Endothelial cell of umbilical vein (primary cell): Measurements from ENCODE around the gene ST6GALNAC3. TPM values are rescaled to one million over a fixed set of nuclear protein-coding genes. Genes with fewer than 3 reads are reported as not detected.

Experiments
- BruUV-seq: library from RNA; stranded (reverse); fragments of 400-500 nt; replicated peaks from 2 replicates; lab custom pipeline; 2021; lab: Mats Ljungman, UMichigan
- CTCF ChIA-PET: fragments of 300-600, 350-600 bp; sonication (Branson Sonifier 250); formaldehyde crosslinking; loops from one replicate; lab custom pipeline; 2021; ENCODE audit warnings: antibody characterized with exemption, inconsistent platforms; lab: Charles Lee
- POLR2A ChIA-PET: fragments of 300-600, 350-600 bp; sonication (Branson Sonifier 250); formaldehyde crosslinking; loops from one replicate; lab custom pipeline; 2021; ENCODE audit warnings: antibody characterized with exemption, inconsistent platforms; lab: Charles Lee
- DNase-seq: peaks from one replicate; pipeline ENCODE4 v3.0.0-alpha.2; 2011; ENCODE audit warnings: low read depth, low spot score
- FAIRE-seq: peaks from 2 replicates; lab custom pipeline; 2011; peaks lifted over from hg19 to GRCh38; lab: Jason Lieb, UNC
- H2AFZ ChIP-seq: 2 replicates; pipeline ENCODE4 v1.6.0; 2012; ENCODE audit warnings: low read depth, low read length, control low read depth, inconsistent platforms
- H3K27ac ChIP-seq: 2 replicates; pipeline ENCODE4 v1.5.1; 2011; ENCODE audit warnings: low read depth, mild to moderate bottlenecking, control low read depth, low read length, moderate library complexity; ENCODE audit not compliant: insufficient read depth
- H3K27me3 ChIP-seq, 2 experiments: 2 replicates each; pipeline versions ENCODE4 v1.6.0 to v1.6.1; 2011; ENCODE audit warnings: low read length in 2 of 2, mixed read lengths in 1 of 2; ENCODE audit not compliant: control insufficient read depth in 2 of 2, insufficient read depth in 2 of 2
- H3K36me3 ChIP-seq, 2 experiments: 2 replicates in 1 of 2; 3 replicates in 1 of 2; pipeline ENCODE4 v1.5.1; 2011; ENCODE audit warnings: low read length in 2 of 2, mild to moderate bottlenecking in 1 of 2, moderate library complexity in 1 of 2; ENCODE audit not compliant: control insufficient read depth in 2 of 2, insufficient read depth in 2 of 2; ENCODE audit errors: extremely low read depth in 1 of 2
- H3K4me1 ChIP-seq: 3 replicates; pipeline ENCODE4 v1.5.1; 2011; ENCODE audit warnings: mild to moderate bottlenecking, low read length; ENCODE audit not compliant: control insufficient read depth, insufficient read depth; ENCODE audit errors: extremely low read depth
- H3K4me2 ChIP-seq: 2 replicates; pipeline ENCODE4 v1.6.1; 2011; ENCODE audit warnings: low read length, control low read depth, mixed read lengths; ENCODE audit not compliant: insufficient read depth
- H3K4me3 ChIP-seq, 3 experiments: fragments of 200-600 bp in 1 of 3; sonication (generic), shearing (Covaris generic) in 1 of 3; replicated peaks in 1 of 3; 2 replicates each; pipeline ENCODE4 v1.5.1; 2011 to 2016; ENCODE audit warnings: control low read depth in 3 of 3, low read length in 3 of 3, mild to moderate bottlenecking in 2 of 3, inconsistent platforms in 1 of 3, low read depth in 1 of 3, moderate library complexity in 1 of 3; ENCODE audit not compliant: insufficient read depth in 1 of 3
- H3K79me2 ChIP-seq: 2 replicates; pipeline ENCODE4 v1.6.0; 2012; ENCODE audit warnings: low read length, inconsistent platforms; ENCODE audit not compliant: control insufficient read depth, insufficient read depth
- H3K9ac ChIP-seq: replicated peaks from 2 replicates; pipeline ENCODE3; 2011; ENCODE audit warnings: low read length, control low read depth; ENCODE audit not compliant: insufficient read depth; ENCODE audit errors: extremely low read depth
- H3K9me1 ChIP-seq: replicated peaks from 3 replicates; pipeline ENCODE4 v1.6.0; 2011; ENCODE audit warnings: mild to moderate bottlenecking, low read length; ENCODE audit not compliant: control insufficient read depth, insufficient read depth; ENCODE audit errors: extremely low read depth
- H3K9me3 ChIP-seq: replicated peaks from 2 replicates; pipeline ENCODE4 v1.5.1; 2012; ENCODE audit warnings: low read length, inconsistent platforms; ENCODE audit not compliant: control insufficient read depth, insufficient read depth
- H4K20me1 ChIP-seq: replicated peaks from 2 replicates; pipeline ENCODE3; 2011; ENCODE audit warnings: mild to moderate bottlenecking, low read length; ENCODE audit not compliant: control insufficient read depth, insufficient read depth; ENCODE audit errors: extremely low read depth
- EZH2 ChIP-seq: IDR thresholded peaks from 2 replicates; pipeline ENCODE4 v1.6.1; 2012; ENCODE audit warnings: borderline replicate concordance, low read depth, mild to moderate bottlenecking, moderate library complexity, low read length, inconsistent platforms; ENCODE audit not compliant: severe bottlenecking
- FOS ChIP-seq: IDR thresholded peaks from 2 replicates; pipeline ENCODE4 v1.6.1; 2011; ENCODE audit warnings: mild to moderate bottlenecking, low read length, moderate library complexity, borderline replicate concordance; ENCODE audit not compliant: insufficient read depth
- GATA2 ChIP-seq: IDR thresholded peaks from 2 replicates; pipeline ENCODE4 v1.7.0; 2011; ENCODE audit warnings: low read depth, mild to moderate bottlenecking, moderate library complexity, mixed read lengths, low read length; ENCODE audit not compliant: insufficient read length, insufficient read depth
- JUN ChIP-seq: IDR thresholded peaks from 2 replicates; pipeline ENCODE4 v1.6.1; 2011; ENCODE audit warnings: borderline replicate concordance, low read depth; ENCODE audit not compliant: insufficient read length, insufficient read depth
- MYC ChIP-seq: IDR thresholded peaks from one replicate; pipeline ENCODE4 v1.6.1; 2011; ENCODE audit warnings: mild to moderate bottlenecking, low read depth, low read length
- POLR2A ChIP-seq: IDR thresholded peaks from 2 replicates; pipeline ENCODE4 v1.6.1; 2012; ENCODE audit warnings: low read depth, mild to moderate bottlenecking, control low read depth, low read length
- POLR2AphosphoS5 ChIP-seq: IDR thresholded peaks from 2 replicates; pipeline ENCODE4 v1.6.1; 2012; ENCODE audit warnings: low read depth, mild to moderate bottlenecking, control low read depth, low read length, moderate library complexity; ENCODE audit not compliant: insufficient read depth
- dilution Hi-C: fragments of 300-500 bp; cut with MboI; formaldehyde crosslinking; loops from one replicate; pipeline ENCODE4 v1.15.0; 2019; ENCODE audit warnings: low sequenced_read_pairs; ENCODE audit not compliant: extremely low pct_ligation_motif_present
- intact Hi-C: fragments of 100-400 bp; cut with micrococcal nuclease; formaldehyde crosslinking; loops from one replicate; pipeline ENCODE4 v1.10.0; 2022
- polyA plus RNA-seq, 4 experiments: library from polyadenylated mRNA; depleted of rRNA in 3 of 4; stranded (reverse) in 3 of 4; unstranded in 1 of 4; fragments of >200 nt; gene quantifications; 2 replicates each; pipeline versions ENCODE4 v1.2.1 to v1.2.3, GENCODE V29; 2011 to 2012; ENCODE audit warnings: missing spikeins in 1 of 4
- total RNA-seq: library from RNA; stranded (reverse); gene quantifications from 2 replicates; pipeline ENCODE4 v1.2.3, GENCODE V29; 2021
- TF ChIP-seq, protein P1 (sequence below), 2 donors: IDR thresholded peaks; 1 replicate in 1 of 2; 2 replicates in 1 of 2; pipeline ENCODE4 v1.5.1; 2011; ENCODE audit warnings: low read length in 2 of 2, mild to moderate bottlenecking in 2 of 2, moderate library complexity in 2 of 2, control low read depth in 1 of 2, inconsistent platforms in 1 of 2, low read depth in 1 of 2; ENCODE audit not compliant: insufficient read depth in 1 of 2; ENCODE audit errors: extremely low read depth in 1 of 2
- TF ChIP-seq, protein P2 (sequence below): IDR thresholded peaks from 2 replicates; pipeline ENCODE4 v1.6.1; 2011; ENCODE audit not compliant: insufficient read depth, insufficient read length

The ST6GALNAC3 gene
- total and polyA plus RNA-seq, 2 donors (not counting 3 experiments of a cell fraction or from before 2014, with no cell fraction given): 7.6 to 48.3 TPM

DNA sequence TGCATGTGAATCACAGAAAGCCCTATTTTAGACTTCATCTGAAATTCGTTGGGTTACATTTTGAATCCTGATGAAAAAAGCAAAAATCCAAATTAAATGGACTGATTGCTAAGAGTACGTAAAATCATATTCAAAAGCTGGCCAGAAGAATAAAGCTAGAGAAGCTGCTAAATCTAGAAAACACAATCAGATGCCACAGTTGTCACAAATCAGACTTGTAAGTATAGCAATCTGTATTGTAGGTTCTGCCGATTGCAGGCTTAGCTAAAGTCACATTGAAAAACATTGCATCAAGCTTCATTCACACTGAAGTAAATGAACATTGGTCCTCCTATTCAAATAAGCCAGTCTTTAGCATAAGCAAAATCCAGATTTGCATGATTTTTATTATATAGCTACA, 557.6 kb downstream of the ST6GALNAC3 start:
- Histone ChIP-seq H3K27me3 (no peaks in the 10 kb centered on the region), H3K27ac (no peak overlapping the region), H3K9ac (no peak overlapping the region), H3K9me1 (no peaks in the 10 kb centered on the region), H3K4me3 (no peak overlapping the region), H2AFZ (no peak overlapping the region), H4K20me1 (no peaks in the 10 kb centered on the region), H3K9me3 (no peaks in the 10 kb centered on the region), H3K4me2 (no peak overlapping the region), H3K4me1 (no peaks in the 10 kb centered on the region), H3K79me2 (no peaks in the 10 kb centered on the region), H3K36me3 (no peaks in the 10 kb centered on the region)
- dilution Hi-C loops: no loop called here
- DNase-seq (no peak), FAIRE-seq (no peak)
- intact Hi-C loops: no loop called here
- TF ChIP-seq, protein P1, sequence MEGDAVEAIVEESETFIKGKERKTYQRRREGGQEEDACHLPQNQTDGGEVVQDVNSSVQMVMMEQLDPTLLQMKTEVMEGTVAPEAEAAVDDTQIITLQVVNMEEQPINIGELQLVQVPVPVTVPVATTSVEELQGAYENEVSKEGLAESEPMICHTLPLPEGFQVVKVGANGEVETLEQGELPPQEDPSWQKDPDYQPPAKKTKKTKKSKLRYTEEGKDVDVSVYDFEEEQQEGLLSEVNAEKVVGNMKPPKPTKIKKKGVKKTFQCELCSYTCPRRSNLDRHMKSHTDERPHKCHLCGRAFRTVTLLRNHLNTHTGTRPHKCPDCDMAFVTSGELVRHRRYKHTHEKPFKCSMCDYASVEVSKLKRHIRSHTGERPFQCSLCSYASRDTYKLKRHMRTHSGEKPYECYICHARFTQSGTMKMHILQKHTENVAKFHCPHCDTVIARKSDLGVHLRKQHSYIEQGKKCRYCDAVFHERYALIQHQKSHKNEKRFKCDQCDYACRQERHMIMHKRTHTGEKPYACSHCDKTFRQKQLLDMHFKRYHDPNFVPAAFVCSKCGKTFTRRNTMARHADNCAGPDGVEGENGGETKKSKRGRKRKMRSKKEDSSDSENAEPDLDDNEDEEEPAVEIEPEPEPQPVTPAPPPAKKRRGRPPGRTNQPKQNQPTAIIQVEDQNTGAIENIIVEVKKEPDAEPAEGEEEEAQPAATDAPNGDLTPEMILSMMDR (IDR thresholded peaks at IDR 0.05; ENCODE audit: extremely low read depth in 1 of 2, insufficient read depth in 1 of 2, low read depth in 1 of 2, low read length in 2 of 2): no peak
- TF ChIP-seq FOS (no peak), POLR2A (no peak), GATA2 (no peak), JUN (no peak), EZH2 (no peak), MYC (no peak), POLR2AphosphoS5 (no peak)
- TF ChIP-seq, protein P2, sequence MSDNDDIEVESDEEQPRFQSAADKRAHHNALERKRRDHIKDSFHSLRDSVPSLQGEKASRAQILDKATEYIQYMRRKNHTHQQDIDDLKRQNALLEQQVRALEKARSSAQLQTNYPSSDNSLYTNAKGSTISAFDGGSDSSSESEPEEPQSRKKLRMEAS: no peak
- BruUV-seq: no TSS peak
- ChIA-PET POLR2A (no interaction called here), CTCF (interaction anchor here (1.6 kb wide), 1 partner anchor 9 kb away, joined by 5 read pairs; no protein-coding TSS in a partner anchor)
